HG03103 (cell line): Measurements from ENCODE around the gene TXNDC15.
A peak's percentile ranks its signal among the peaks of the same experiment; 100 is the strongest.
"Not testable (repeated sequence)": the region's sequence is repeated elsewhere in the genome, so short reads cannot be mapped to it uniquely, and the experiment has no call there.

Experiments
- ATAC-seq: cut with Tn5 transposase; IDR thresholded peaks from one replicate; pipeline ENCODE4 v1.9.1; 2021; ENCODE audit warnings: low read depth; ENCODE audit not compliant: unreplicated experiment

Gene TXNDC15

GRCh38 chr5:134874831-134875655 is 872 bp downstream of the TXNDC15 start:
- ATAC-seq, result peak; percentile 26

GRCh38 chr5:134877159-134877558 is 3.0 kb downstream of the TXNDC15 start:
- ATAC-seq, result no peak

GRCh38 chr5:134878403-134878802 is 4.2 kb downstream of the TXNDC15 start:
- ATAC-seq, result no peak

GRCh38 chr5:134879456-134879855 is 5.3 kb downstream of the TXNDC15 start:
- no peak for ATAC-seq

- ATAC-seq, result not testable (repeated sequence)
Measured at GRCh38 chr5:134880937-134881336, 6.8 kb downstream of the TXNDC15 start.

GRCh38 chr5:134881711-134882110 is 7.5 kb downstream of the TXNDC15 start:
- ATAC-seq, result not testable (repeated sequence)

GRCh38 chr5:134887593-134888159 is 13.5 kb downstream of the TXNDC15 start:
- no peak for ATAC-seq

- ATAC-seq, result no peak
Measured at GRCh38 chr5:134889335-134889734, 15.2 kb downstream of the TXNDC15 start.

- no peak for ATAC-seq
Measured at GRCh38 chr5:134891473-134891872, 17.3 kb downstream of the TXNDC15 start.

- no peak for ATAC-seq
Measured at GRCh38 chr5:134892282-134892681, 18.1 kb downstream of the TXNDC15 start.

GRCh38 chr5:134892926-134893325 is 18.8 kb downstream of the TXNDC15 start:
- ATAC-seq, result no peak

GRCh38 chr5:134893748-134894505 is 19.8 kb downstream of the TXNDC15 start:
- no peak for ATAC-seq

GRCh38 chr5:134902071-134902801 is 28.1 kb downstream of the TXNDC15 start:
- ATAC-seq, result peak; percentile 36

- peak; percentile 68 for ATAC-seq
Measured at GRCh38 chr5:134904610-134905245, 30.6 kb downstream of the TXNDC15 start, which contains the start of gene PCBD2. TSS of gene PCBD2 (plus strand) at chr5:134905131. CDS start at chr5:134905140, 9 bp downstream.

- ATAC-seq, result peak; percentile 11
Measured at GRCh38 chr5:134905246-134905996, 31.2 kb downstream of the TXNDC15 start.

- ATAC-seq, result no peak
Measured at GRCh38 chr5:134906811-134907210, 32.6 kb downstream of the TXNDC15 start.

- not testable (repeated sequence) for ATAC-seq
Measured at GRCh38 chr5:134910752-134911151, 36.6 kb downstream of the TXNDC15 start.

GRCh38 chr5:134911285-134912206 is 37.4 kb downstream of the TXNDC15 start:
- ATAC-seq, result no peak
